ENCODE data around the gene SURF1. TPM values are rescaled to one million over a fixed set of nuclear protein-coding genes. Genes with fewer than 3 reads are reported as not detected.
A peak's percentile ranks its signal among the peaks of the same experiment; 100 is the strongest.
"Not testable (repeated sequence)": the region's sequence is repeated elsewhere in the genome, so short reads cannot be mapped to it uniquely, and the experiment has no call there.

Gene SURF1
- total and polyA plus RNA-seq, 4 donors, result 14.2 to 75.3 (median 57.8) TPM

GRCh38 chr9:133378408-133378962 lies 22.2 kb upstream of the SURF1 start:
- Histone ChIP-seq H3K4me3 (no peak overlapping the region), H3K4me1 (ENCODE audit: control insufficient read depth in 5 of 5, insufficient read depth in 5 of 5, low read length in 5 of 5) (peaks cover 0 to 19% (median 0%) of the 10 kb centered on the region in 5 donors), H3K36me3 (ENCODE audit: control insufficient read depth in 4 of 4, insufficient read depth in 4 of 4, low read length in 4 of 4) (peaks cover 0 to 2% (median under 1%) of the 10 kb centered on the region in 4 donors), H3K9ac (ENCODE audit: insufficient read depth in 1 of 2, low read length in 2 of 2) (no peak overlapping the region), H3K27me3 (ENCODE audit: control insufficient read depth in 3 of 3, insufficient read depth in 3 of 3, low read length in 2 of 3) (no peaks in the 10 kb centered on the region), H3K27ac (ENCODE audit: low read depth in 1 of 2, low read length in 1 of 2) (no peak overlapping the region), H3K9me3 (ENCODE audit: control insufficient read depth in 4 of 4, insufficient read depth in 3 of 4, low read length in 3 of 4) (no peaks in the 10 kb centered on the region)
- 53 to 73% methylated on average over 1 of the region's 1 CpG for WGBS, 2 donors
- DNase-seq, result no peak
- TF ChIP-seq, protein P1, sequence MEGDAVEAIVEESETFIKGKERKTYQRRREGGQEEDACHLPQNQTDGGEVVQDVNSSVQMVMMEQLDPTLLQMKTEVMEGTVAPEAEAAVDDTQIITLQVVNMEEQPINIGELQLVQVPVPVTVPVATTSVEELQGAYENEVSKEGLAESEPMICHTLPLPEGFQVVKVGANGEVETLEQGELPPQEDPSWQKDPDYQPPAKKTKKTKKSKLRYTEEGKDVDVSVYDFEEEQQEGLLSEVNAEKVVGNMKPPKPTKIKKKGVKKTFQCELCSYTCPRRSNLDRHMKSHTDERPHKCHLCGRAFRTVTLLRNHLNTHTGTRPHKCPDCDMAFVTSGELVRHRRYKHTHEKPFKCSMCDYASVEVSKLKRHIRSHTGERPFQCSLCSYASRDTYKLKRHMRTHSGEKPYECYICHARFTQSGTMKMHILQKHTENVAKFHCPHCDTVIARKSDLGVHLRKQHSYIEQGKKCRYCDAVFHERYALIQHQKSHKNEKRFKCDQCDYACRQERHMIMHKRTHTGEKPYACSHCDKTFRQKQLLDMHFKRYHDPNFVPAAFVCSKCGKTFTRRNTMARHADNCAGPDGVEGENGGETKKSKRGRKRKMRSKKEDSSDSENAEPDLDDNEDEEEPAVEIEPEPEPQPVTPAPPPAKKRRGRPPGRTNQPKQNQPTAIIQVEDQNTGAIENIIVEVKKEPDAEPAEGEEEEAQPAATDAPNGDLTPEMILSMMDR (IDR thresholded peaks at IDR 0.05; ENCODE audit: control extremely low read depth, extremely low read depth), result no peak
- ATAC-seq (ENCODE audit: insufficient read depth, low FRiP score), result no peak

- no peak for ATAC-seq (ENCODE audit: insufficient read depth, low FRiP score)
- Histone ChIP-seq H3K4me1 (ENCODE audit: control insufficient read depth in 5 of 5, insufficient read depth in 5 of 5, low read length in 5 of 5) (peaks cover 0 to 19% (median 1%) of the 10 kb centered on the region in 5 donors), H3K27ac (ENCODE audit: low read depth in 1 of 2, low read length in 1 of 2) (no peak overlapping the region), H3K9ac (ENCODE audit: insufficient read depth in 1 of 2, low read length in 2 of 2) (no peak overlapping the region), H3K27me3 (ENCODE audit: control insufficient read depth in 3 of 3, insufficient read depth in 3 of 3, low read length in 2 of 3) (no peaks in the 10 kb centered on the region), H3K9me3 (ENCODE audit: control insufficient read depth in 4 of 4, insufficient read depth in 3 of 4, low read length in 3 of 4) (no peaks in the 10 kb centered on the region), H3K4me3 (no peak overlapping the region), H3K36me3 (ENCODE audit: control insufficient read depth in 4 of 4, insufficient read depth in 4 of 4, low read length in 4 of 4) (peaks cover 0 to 8% (median 4%) of the 10 kb centered on the region in 4 donors)
- DNase-seq, result no peak
- TF ChIP-seq, protein P1 (IDR thresholded peaks at IDR 0.05; ENCODE audit: control extremely low read depth, extremely low read depth), result no peak
- WGBS, 2 donors, result 79 to 83% methylated on average over 6 of the region's 6 CpGs
Measured at GRCh38 chr9:133377721-133378216, 21.5 kb upstream of the SURF1 start.

DNA sequence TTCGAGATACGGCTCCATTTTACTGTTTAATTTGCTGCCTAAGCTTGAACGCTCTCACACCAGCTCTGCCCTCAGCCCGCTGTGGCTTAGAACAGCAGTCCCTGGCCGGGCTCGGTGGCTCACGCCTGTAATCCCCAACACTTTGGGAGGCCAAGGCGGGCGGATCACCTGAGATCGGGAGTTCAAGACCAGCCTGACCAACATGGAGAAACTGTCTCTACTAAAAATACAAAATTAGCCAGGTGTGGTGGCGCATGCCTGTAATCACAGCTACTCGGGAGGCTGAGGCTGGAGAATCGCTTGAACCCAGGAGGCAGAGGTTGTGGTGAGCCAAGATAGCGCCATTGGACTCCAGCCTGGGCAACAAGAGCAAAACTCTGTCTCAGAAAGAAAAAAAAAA lies 21.0 kb upstream of the SURF1 start:
- WGBS, 2 donors, result 91 to 94% methylated on average over 14 of the region's 14 CpGs
- not testable (repeated sequence) for DNase-seq; ATAC-seq (ENCODE audit: insufficient read depth, low FRiP score)

DNA sequence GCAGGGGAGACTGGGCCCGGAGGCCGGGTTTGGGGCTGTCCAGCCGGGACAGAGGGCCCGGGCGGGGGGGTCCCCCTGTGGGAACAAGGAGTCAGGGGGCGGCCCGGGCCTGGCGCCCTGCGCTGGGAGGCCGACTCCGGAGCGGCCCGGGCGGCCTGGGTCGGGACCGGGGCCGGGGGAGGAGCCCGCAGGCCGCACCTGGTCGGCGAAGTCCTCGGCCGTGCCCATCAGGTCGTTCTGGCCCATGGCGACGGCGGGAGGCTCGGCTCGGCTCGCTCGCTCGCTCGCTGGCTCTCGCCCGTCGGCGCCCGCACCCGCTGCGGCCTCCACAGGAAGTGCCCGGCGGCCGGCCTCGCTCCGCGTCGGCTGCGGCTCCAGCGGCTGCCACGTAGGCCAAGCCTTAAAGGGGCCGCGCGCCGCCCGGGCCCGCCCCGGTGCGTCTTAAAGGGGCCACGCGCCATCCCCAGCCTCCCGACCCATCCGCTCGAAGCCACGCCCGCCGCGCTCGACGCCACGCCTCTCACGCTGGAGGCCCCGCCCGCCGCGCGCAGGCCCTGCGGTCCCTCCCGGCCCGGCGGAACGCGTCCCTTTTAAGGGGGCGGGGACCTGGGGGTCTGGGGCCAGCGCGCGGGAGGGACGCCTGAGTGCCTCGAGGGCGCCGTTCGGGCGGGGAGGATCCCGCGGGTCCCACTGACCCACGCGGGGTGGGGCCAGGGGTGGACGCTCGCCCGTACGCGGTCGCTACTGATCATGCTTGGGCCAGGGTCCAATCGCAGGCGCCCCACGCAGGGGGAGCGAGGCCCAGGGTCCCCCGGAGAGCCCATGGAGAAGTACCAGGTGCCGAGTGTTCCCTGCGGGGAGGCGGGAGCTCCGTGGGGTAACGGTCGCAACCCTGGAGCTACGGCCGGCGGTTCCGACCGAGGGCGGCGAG lies 19.7 kb upstream of the SURF1 start, which contains the start of the genes STKLD1 and SURF4:
Gene STKLD1, plus strand, starts transcription at position 643 of the 931 bp plus-strand sequence. Its CDS starts 108 bp downstream, at position 751.
Gene SURF4, minus strand, starts transcription at position 337 of the 931 bp plus-strand sequence. Its CDS starts 91 bp downstream, at position 246.
- 1% methylated on average over 95 to 120 of the region's 120 CpGs for WGBS, 2 donors
- H3K9ac ChIP-seq (ENCODE audit: insufficient read depth in 1 of 2, low read length in 2 of 2), result peak within 1 kb of the TSS; percentile 84 to 85
- peaks cover 0 to 21% (median 6%) of the 10 kb centered on the region in 4 donors for H3K36me3 ChIP-seq (ENCODE audit: control insufficient read depth in 4 of 4, insufficient read depth in 4 of 4, low read length in 4 of 4)
- H3K4me1 ChIP-seq (ENCODE audit: control insufficient read depth in 5 of 5, insufficient read depth in 5 of 5, low read length in 5 of 5), result peaks cover 5 to 30% (median 9%) of the 10 kb centered on the region in 5 donors
- TF ChIP-seq, protein P1 (IDR thresholded peaks at IDR 0.05; ENCODE audit: control extremely low read depth, extremely low read depth), result no peak
- no peaks in the 10 kb centered on the region for H3K9me3 ChIP-seq (ENCODE audit: control insufficient read depth in 4 of 4, insufficient read depth in 3 of 4, low read length in 3 of 4)
- ATAC-seq (ENCODE audit: insufficient read depth, low FRiP score) (peak; percentile 96), DNase-seq (peak; percentile 97 to 99 (median 98))
- no peaks in the 10 kb centered on the region for H3K27me3 ChIP-seq (ENCODE audit: control insufficient read depth in 3 of 3, insufficient read depth in 3 of 3, low read length in 2 of 3)
- peak within 1 kb of the TSS; percentile 87 for H3K4me3 ChIP-seq
- H3K27ac ChIP-seq (ENCODE audit: low read depth in 1 of 2, low read length in 1 of 2), result peak within 1 kb of the TSS; percentile 95 to 96

More for the DNA sequence above, 21.0 kb upstream of the SURF1 start:
- not testable (repeated sequence) for H3K9me3 ChIP-seq (ENCODE audit: control insufficient read depth in 4 of 4, insufficient read depth in 3 of 4, low read length in 3 of 4); H3K4me3 ChIP-seq; H3K27ac ChIP-seq (ENCODE audit: low read depth in 1 of 2, low read length in 1 of 2); H3K9ac ChIP-seq (ENCODE audit: insufficient read depth in 1 of 2, low read length in 2 of 2); H3K27me3 ChIP-seq (ENCODE audit: control insufficient read depth in 3 of 3, insufficient read depth in 3 of 3, low read length in 2 of 3)
- peaks cover 0 to 21% (median 3%) of the 10 kb centered on the region in 5 donors for H3K4me1 ChIP-seq (ENCODE audit: control insufficient read depth in 5 of 5, insufficient read depth in 5 of 5, low read length in 5 of 5)
- H3K36me3 ChIP-seq (ENCODE audit: control insufficient read depth in 4 of 4, insufficient read depth in 4 of 4, low read length in 4 of 4), result peaks cover 0 to 13% (median 5%) of the 10 kb centered on the region in 4 donors
